Endothelial cell of umbilical vein (primary cell): ENCODE data around the gene MKLN1. TPM values are rescaled to one million over a fixed set of nuclear protein-coding genes. Genes with fewer than 3 reads are reported as not detected.

ENCODE experiments used
- BruUV-seq: library from RNA; stranded (reverse); fragments of 400-500 nt; replicated peaks from 2 replicates; lab custom pipeline; 2021; lab: Mats Ljungman, UMichigan
- CTCF ChIA-PET: fragments of 300-600, 350-600 bp; sonication (Branson Sonifier 250); formaldehyde crosslinking; loops from one replicate; lab custom pipeline; 2021; ENCODE audit warnings: antibody characterized with exemption, inconsistent platforms; lab: Charles Lee
- POLR2A ChIA-PET: fragments of 300-600, 350-600 bp; sonication (Branson Sonifier 250); formaldehyde crosslinking; loops from one replicate; lab custom pipeline; 2021; ENCODE audit warnings: antibody characterized with exemption, inconsistent platforms; lab: Charles Lee
- DNase-seq: peaks from one replicate; pipeline ENCODE4 v3.0.0-alpha.2; 2011; ENCODE audit warnings: low read depth, low spot score
- FAIRE-seq: peaks from 2 replicates; lab custom pipeline; 2011; peaks lifted over from hg19 to GRCh38; lab: Jason Lieb, UNC
- H2AFZ ChIP-seq: 2 replicates; pipeline ENCODE4 v1.6.0; 2012; ENCODE audit warnings: low read depth, low read length, control low read depth, inconsistent platforms
- H3K27ac ChIP-seq: 2 replicates; pipeline ENCODE4 v1.5.1; 2011; ENCODE audit warnings: low read depth, mild to moderate bottlenecking, control low read depth, low read length, moderate library complexity; ENCODE audit not compliant: insufficient read depth
- H3K27me3 ChIP-seq, 2 experiments: 2 replicates each; pipeline versions ENCODE4 v1.6.0 to v1.6.1; 2011; ENCODE audit warnings: low read length in 2 of 2, mixed read lengths in 1 of 2; ENCODE audit not compliant: control insufficient read depth in 2 of 2, insufficient read depth in 2 of 2
- H3K36me3 ChIP-seq, 2 experiments: 2 replicates in 1 of 2; 3 replicates in 1 of 2; pipeline ENCODE4 v1.5.1; 2011; ENCODE audit warnings: low read length in 2 of 2, mild to moderate bottlenecking in 1 of 2, moderate library complexity in 1 of 2; ENCODE audit not compliant: control insufficient read depth in 2 of 2, insufficient read depth in 2 of 2; ENCODE audit errors: extremely low read depth in 1 of 2
- H3K4me1 ChIP-seq: 3 replicates; pipeline ENCODE4 v1.5.1; 2011; ENCODE audit warnings: mild to moderate bottlenecking, low read length; ENCODE audit not compliant: control insufficient read depth, insufficient read depth; ENCODE audit errors: extremely low read depth
- H3K4me2 ChIP-seq: 2 replicates; pipeline ENCODE4 v1.6.1; 2011; ENCODE audit warnings: low read length, control low read depth, mixed read lengths; ENCODE audit not compliant: insufficient read depth
- H3K4me3 ChIP-seq, 3 experiments: fragments of 200-600 bp in 1 of 3; sonication (generic), shearing (Covaris generic) in 1 of 3; replicated peaks in 1 of 3; 2 replicates each; pipeline ENCODE4 v1.5.1; 2011 to 2016; ENCODE audit warnings: control low read depth in 3 of 3, low read length in 3 of 3, mild to moderate bottlenecking in 2 of 3, inconsistent platforms in 1 of 3, low read depth in 1 of 3, moderate library complexity in 1 of 3; ENCODE audit not compliant: insufficient read depth in 1 of 3
- H3K79me2 ChIP-seq: 2 replicates; pipeline ENCODE4 v1.6.0; 2012; ENCODE audit warnings: low read length, inconsistent platforms; ENCODE audit not compliant: control insufficient read depth, insufficient read depth
- H3K9ac ChIP-seq: replicated peaks from 2 replicates; pipeline ENCODE3; 2011; ENCODE audit warnings: low read length, control low read depth; ENCODE audit not compliant: insufficient read depth; ENCODE audit errors: extremely low read depth
- H3K9me1 ChIP-seq: replicated peaks from 3 replicates; pipeline ENCODE4 v1.6.0; 2011; ENCODE audit warnings: mild to moderate bottlenecking, low read length; ENCODE audit not compliant: control insufficient read depth, insufficient read depth; ENCODE audit errors: extremely low read depth
- H3K9me3 ChIP-seq: replicated peaks from 2 replicates; pipeline ENCODE4 v1.5.1; 2012; ENCODE audit warnings: low read length, inconsistent platforms; ENCODE audit not compliant: control insufficient read depth, insufficient read depth
- H4K20me1 ChIP-seq: replicated peaks from 2 replicates; pipeline ENCODE3; 2011; ENCODE audit warnings: mild to moderate bottlenecking, low read length; ENCODE audit not compliant: control insufficient read depth, insufficient read depth; ENCODE audit errors: extremely low read depth
- CTCF ChIP-seq, 2 donors: IDR thresholded peaks; 1 replicate in 1 of 2; 2 replicates in 1 of 2; pipeline ENCODE4 v1.5.1; 2011; ENCODE audit warnings: low read length in 2 of 2, mild to moderate bottlenecking in 2 of 2, moderate library complexity in 2 of 2, control low read depth in 1 of 2, inconsistent platforms in 1 of 2, low read depth in 1 of 2; ENCODE audit not compliant: insufficient read depth in 1 of 2; ENCODE audit errors: extremely low read depth in 1 of 2
- EZH2 ChIP-seq: IDR thresholded peaks from 2 replicates; pipeline ENCODE4 v1.6.1; 2012; ENCODE audit warnings: borderline replicate concordance, low read depth, mild to moderate bottlenecking, moderate library complexity, low read length, inconsistent platforms; ENCODE audit not compliant: severe bottlenecking
- GATA2 ChIP-seq: IDR thresholded peaks from 2 replicates; pipeline ENCODE4 v1.7.0; 2011; ENCODE audit warnings: low read depth, mild to moderate bottlenecking, moderate library complexity, mixed read lengths, low read length; ENCODE audit not compliant: insufficient read length, insufficient read depth
- JUN ChIP-seq: IDR thresholded peaks from 2 replicates; pipeline ENCODE4 v1.6.1; 2011; ENCODE audit warnings: borderline replicate concordance, low read depth; ENCODE audit not compliant: insufficient read length, insufficient read depth
- MAX ChIP-seq: IDR thresholded peaks from 2 replicates; pipeline ENCODE4 v1.6.1; 2011; ENCODE audit not compliant: insufficient read depth, insufficient read length
- MYC ChIP-seq: IDR thresholded peaks from one replicate; pipeline ENCODE4 v1.6.1; 2011; ENCODE audit warnings: mild to moderate bottlenecking, low read depth, low read length
- POLR2A ChIP-seq: IDR thresholded peaks from 2 replicates; pipeline ENCODE4 v1.6.1; 2012; ENCODE audit warnings: low read depth, mild to moderate bottlenecking, control low read depth, low read length
- POLR2AphosphoS5 ChIP-seq: IDR thresholded peaks from 2 replicates; pipeline ENCODE4 v1.6.1; 2012; ENCODE audit warnings: low read depth, mild to moderate bottlenecking, control low read depth, low read length, moderate library complexity; ENCODE audit not compliant: insufficient read depth
- dilution Hi-C: fragments of 300-500 bp; cut with MboI; formaldehyde crosslinking; loops from one replicate; pipeline ENCODE4 v1.15.0; 2019; ENCODE audit warnings: low sequenced_read_pairs; ENCODE audit not compliant: extremely low pct_ligation_motif_present
- intact Hi-C: fragments of 100-400 bp; cut with micrococcal nuclease; formaldehyde crosslinking; loops from one replicate; pipeline ENCODE4 v1.10.0; 2022
- polyA plus RNA-seq, 4 experiments: library from polyadenylated mRNA; depleted of rRNA in 3 of 4; stranded (reverse) in 3 of 4; unstranded in 1 of 4; fragments of >200 nt; gene quantifications; 2 replicates each; pipeline versions ENCODE4 v1.2.1 to v1.2.3, GENCODE V29; 2011 to 2012; ENCODE audit warnings: missing spikeins in 1 of 4
- total RNA-seq: library from RNA; stranded (reverse); gene quantifications from 2 replicates; pipeline ENCODE4 v1.2.3, GENCODE V29; 2021

The MKLN1 gene
- total and polyA plus RNA-seq, 2 donors (not counting 3 experiments of a cell fraction or from before 2014, with no cell fraction given) = 12.2 to 32.1 TPM

- no peak overlapping the region for H3K4me3 ChIP-seq
- no peak for FAIRE-seq
- DNase-seq = no peak
- H3K9ac ChIP-seq = no peak overlapping the region
- intact Hi-C loops (no loop called here), dilution Hi-C loops (no loop called here)
- no peaks in the 10 kb centered on the region for H3K9me1 ChIP-seq
- no peaks in the 10 kb centered on the region for H3K36me3 ChIP-seq
- BruUV-seq = no TSS peak
- CTCF ChIA-PET = interaction anchor here (1.0 to 1.5 kb wide), 3 partner anchors 10 to 104 kb away, joined by 3 to 9 read pairs (median 3); no protein-coding TSS in a partner anchor
- H3K79me2 ChIP-seq = no peaks in the 10 kb centered on the region
- no peaks in the 10 kb centered on the region for H3K27me3 ChIP-seq
- POLR2A ChIA-PET = interaction anchor here (0.6 kb wide), 1 partner anchor 191 kb away, joined by 3 read pairs; no protein-coding TSS in a partner anchor
- H3K4me1 ChIP-seq = no peaks in the 10 kb centered on the region
- no peaks in the 10 kb centered on the region for H3K9me3 ChIP-seq
- H3K27ac ChIP-seq = no peak overlapping the region
- no peak for TF ChIP-seq POLR2A
- TF ChIP-seq EZH2 = no peak
- no peak overlapping the region for H2AFZ ChIP-seq
- H4K20me1 ChIP-seq = no peaks in the 10 kb centered on the region
- no peak overlapping the region for H3K4me2 ChIP-seq
These were observed 34.7 kb upstream of the MKLN1 start for GRCh38 chr7:131293018-131293417.

- dilution Hi-C loops = no loop called here
These were observed 33.1 kb upstream of the MKLN1 start for GRCh38 chr7:131294553-131294952.

More at GRCh38 chr7:131294553-131294952, 33.1 kb upstream of the MKLN1 start:
- H3K27me3 ChIP-seq = no peaks in the 10 kb centered on the region
- no peaks in the 10 kb centered on the region for H4K20me1 ChIP-seq
- intact Hi-C loops = no loop called here
- no peaks in the 10 kb centered on the region for H3K79me2 ChIP-seq
- FAIRE-seq = no peak
- no peak overlapping the region for H3K9ac ChIP-seq
- H3K36me3 ChIP-seq = no peaks in the 10 kb centered on the region
- no peak for DNase-seq
- ChIA-PET POLR2A (no interaction called here), CTCF (interaction anchor here (0.9 kb wide), 1 partner anchor 15 kb away, joined by 4 read pairs; no protein-coding TSS in a partner anchor)
- TF ChIP-seq POLR2AphosphoS5 (no peak), CTCF (IDR thresholded peaks at IDR 0.05; ENCODE audit: extremely low read depth in 1 of 2, insufficient read depth in 1 of 2, low read depth in 1 of 2, low read length in 2 of 2) (no peak), GATA2 (no peak), EZH2 (no peak), POLR2A (no peak), MAX (no peak), JUN (no peak), MYC (no peak)
- H2AFZ ChIP-seq = no peak overlapping the region
- no peak overlapping the region for H3K4me2 ChIP-seq
- H3K27ac ChIP-seq = no peak overlapping the region
- no TSS peak for BruUV-seq
- no peak overlapping the region for H3K4me3 ChIP-seq
- no peaks in the 10 kb centered on the region for H3K4me1 ChIP-seq
- no peaks in the 10 kb centered on the region for H3K9me3 ChIP-seq
- no peaks in the 10 kb centered on the region for H3K9me1 ChIP-seq
